Superior temporal gyrus (tissue), 1 donor: ENCODE measurements around the gene SCP2.
"Not testable (repeated sequence)": the region's sequence is repeated elsewhere in the genome, so short reads cannot be mapped to it uniquely, and the experiment has no call there.

Experiments used
- DNase-seq: peaks from one replicate; pipeline ENCODE4 v3.0.0-alpha.2; 2016; ENCODE audit errors: extremely low spot score

SCP2 gene

DNA sequence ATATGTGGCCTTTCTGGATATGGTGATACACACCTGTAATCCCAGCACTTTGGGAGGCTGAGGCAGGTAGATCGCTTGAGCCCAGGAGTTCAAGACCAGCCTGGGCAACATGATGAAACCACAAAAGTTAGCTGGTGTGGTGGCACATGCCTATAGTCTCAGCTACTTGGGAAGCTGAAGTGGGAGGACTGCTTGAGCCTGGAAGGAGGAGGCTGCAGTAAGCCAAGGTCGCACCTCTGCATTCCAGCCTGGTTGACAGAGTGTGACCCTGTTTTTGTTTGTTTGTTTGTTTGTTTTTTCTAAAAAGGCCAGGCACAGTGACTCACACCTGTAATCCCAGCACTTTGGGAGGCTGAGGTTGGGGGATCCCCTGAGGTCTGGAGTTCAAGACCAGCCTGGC is 42.2 kb downstream of the SCP2 start:
- not testable (repeated sequence) for DNase-seq

DNA sequence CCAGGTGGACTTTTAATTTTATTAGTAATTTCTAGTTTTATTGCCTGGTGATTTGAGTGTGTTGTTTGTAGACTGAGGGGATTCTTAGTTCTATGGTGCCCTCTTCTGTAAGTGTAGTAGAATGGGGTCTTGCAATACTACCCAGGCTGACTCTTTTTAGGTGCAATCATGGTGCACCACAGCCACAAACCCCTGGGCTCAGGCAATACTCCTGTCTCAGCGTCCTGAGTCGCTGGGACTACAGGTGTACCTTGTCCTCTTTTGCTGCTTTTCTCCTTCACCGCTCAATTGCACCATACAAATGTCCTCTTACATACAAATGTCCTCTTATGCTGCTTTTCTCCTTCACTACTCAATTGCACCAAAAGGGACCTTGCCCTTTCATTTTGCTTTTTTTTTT is 43.1 kb downstream of the SCP2 start:
- no peak for DNase-seq

DNA sequence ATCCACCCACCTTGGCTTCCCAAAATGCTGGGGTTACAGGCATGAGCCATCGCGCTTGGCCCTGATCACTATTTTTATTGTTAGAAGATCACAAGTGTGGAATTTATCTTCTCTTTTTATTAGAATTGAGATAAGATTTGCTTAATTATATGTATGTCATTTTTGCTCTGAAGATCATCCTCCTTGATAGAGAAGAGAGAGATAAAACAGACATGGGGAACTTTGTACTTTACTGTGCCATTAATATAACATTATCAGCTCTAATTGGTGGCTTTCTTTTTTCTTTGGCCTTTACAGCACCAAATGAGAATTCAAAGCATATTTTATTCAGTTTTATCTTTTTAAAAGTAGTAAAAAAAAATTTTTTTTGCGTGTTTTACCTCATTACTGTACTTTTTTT is 46.8 kb downstream of the SCP2 start:
- DNase-seq = no peak

DNA sequence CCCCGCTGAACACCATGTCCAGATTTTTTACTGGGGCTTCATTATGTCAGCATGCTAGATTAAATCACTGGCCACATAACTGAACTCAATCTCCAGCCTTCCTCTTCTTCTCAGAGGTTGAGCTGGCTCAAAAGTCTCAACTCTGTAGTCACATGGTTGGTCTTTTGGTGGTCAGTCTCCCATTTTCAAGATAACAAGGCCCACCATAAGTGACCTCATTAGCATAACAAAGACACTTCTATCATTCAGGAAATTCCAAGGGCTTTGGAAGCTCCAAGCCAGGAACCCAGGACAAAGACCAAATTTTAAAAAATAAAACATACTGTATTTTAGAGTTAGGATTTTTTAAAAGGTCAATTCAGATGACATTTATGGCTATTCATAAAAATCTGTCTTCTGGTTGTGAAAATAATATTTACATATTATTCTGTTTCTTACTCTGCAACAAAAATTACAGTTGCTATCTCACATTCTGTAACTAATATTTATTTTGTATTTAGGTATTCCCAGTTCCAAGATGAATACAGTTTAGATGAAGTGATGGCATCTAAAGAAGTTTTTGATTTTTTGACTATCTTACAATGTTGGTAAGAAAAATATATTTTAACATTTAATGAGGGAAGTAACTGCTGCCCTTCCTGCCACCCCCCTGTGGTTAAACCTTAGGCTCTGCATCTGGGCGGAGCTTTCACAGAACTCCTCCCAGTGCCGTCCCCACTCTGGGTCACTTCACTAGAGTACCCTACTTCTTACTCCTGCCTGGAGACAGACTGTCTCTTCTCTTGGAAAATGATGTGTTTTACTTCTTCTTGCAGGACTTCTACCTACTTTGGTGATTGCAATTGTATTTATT is 49.3 kb downstream of the SCP2 start:
- no peak for DNase-seq

DNA sequence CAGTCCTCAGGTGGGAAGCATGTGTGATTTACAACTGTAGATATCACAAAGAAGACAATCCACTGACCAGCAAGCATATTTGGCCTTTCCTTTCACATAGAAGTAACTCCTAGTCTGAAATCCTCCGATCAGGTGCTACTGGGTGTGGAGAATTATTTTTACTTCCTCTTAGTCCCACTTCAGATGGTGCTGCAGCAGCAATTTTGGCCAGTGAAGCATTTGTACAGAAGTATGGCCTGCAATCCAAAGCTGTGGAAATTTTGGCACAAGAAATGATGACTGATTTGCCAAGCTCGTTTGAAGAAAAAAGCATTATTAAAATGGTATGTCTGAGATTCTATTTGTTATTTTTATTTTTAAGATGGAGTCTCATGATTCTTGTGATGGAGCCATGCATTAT is 51.0 kb downstream of the SCP2 start:
- no peak for DNase-seq

DNA sequence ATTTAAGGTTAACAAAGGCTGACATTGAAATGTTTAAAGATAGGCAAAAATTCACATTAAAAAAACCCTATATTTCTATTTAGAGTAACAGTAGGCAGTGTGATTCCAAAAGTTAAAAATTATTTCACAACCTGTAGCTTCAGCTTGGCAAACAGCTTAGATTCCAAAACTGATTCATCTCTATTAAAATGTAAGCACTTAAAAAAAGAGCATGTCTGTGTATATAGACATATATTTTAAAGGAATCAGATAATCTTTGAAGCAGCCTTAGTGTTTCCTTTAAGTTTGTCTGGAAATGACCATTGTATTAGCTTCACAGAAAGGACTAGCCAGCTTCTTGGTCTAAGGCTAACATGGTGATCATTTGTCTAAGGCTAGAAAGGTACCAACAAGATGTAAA is 65.7 kb downstream of the SCP2 start:
- DNase-seq = not testable (repeated sequence)

DNA sequence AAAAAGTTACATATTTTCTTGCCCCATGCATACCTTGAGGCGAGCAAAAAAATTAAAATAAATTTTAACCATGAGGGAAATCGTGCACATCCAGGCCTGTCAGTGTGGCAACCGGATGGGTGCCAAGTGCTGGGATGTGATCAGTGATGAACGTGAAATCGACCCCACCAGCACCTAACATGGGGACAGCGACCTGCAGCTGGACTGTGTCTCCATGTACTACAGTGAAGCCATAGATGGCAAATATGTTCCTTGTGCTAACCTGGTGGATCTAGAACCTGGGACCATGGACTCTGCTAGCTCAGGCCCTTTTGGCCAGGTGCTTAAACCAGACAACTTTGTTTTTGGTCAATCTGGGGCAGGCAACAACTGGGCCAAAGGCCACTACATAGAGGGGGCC is 67.6 kb downstream of the SCP2 start:
- DNase-seq = no peak

DNA sequence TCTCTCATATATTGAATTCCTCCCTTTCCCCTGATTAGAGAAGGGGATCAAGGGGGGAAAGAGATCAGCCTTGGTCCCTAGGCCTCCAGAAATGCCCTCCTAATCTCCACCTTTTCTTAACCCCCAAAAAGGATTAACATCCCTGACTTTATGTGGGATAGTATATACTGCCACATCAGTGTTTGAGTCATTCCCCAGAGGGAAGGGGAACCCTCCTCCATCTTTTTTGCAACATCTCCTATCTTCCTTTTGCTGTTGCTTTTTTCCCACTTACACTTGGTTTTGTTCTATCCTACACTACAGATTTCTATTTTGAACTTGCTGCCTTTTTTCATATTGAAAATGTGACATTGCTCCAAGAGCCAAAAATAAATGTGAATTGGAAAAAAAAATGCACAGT is 69.6 kb downstream of the SCP2 start:
- DNase-seq = no peak

DNA sequence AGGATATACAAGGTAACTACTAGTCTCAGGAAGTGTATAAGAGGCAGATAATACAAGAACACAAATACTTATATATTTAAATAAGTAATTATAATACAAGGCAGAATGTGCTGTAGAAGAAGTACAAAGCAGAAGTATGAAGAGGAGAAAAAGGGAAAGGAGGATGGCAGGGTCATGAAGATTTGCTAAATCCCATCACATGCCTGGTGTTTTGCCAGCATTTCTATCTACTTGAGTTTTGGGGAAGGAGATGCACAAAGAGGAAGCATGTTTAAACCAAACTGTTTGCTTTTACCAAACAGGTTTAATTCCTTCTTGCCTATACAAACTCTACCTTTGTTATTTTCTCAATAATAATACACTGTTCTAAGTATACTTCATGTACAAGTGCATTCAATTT is 74.1 kb downstream of the SCP2 start:
- DNase-seq = no peak

DNA sequence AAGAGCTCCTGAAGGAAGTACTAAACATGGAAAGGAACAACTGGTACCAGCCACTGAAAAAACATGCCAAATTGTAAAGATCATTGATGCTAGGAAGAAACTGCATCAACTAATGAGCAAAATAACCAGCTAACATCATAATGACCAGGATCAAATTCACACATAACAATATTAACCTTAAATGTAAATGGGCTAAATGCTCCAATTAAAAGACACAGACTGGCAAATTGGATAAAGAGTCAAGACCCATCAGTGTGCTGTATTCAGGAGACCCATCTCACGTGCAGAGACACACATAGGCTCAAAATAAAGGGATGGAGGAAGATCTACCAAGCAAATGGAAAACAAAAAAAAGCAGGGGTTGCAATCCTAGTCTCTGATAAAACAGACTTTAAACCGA is 79.5 kb downstream of the SCP2 start:
- DNase-seq = not testable (repeated sequence)

DNA sequence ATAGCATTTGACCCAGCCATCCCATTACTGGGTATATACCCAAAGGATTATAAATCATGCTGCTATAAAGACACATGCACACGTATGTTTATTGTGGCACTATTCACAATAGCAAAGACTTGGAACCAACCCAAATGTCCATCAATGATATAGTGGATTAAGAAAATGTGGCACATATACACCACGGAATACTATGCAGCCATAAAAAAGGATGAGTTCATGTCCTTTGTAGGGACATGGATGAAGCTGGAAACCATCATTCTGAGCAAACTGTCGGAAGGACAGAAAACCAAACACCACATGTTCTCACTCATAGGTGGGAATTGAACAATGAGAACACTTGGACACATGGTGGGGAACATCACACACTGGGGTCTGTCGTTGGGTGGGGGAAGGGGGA is 83.2 kb downstream of the SCP2 start:
- DNase-seq = not testable (repeated sequence)

DNA sequence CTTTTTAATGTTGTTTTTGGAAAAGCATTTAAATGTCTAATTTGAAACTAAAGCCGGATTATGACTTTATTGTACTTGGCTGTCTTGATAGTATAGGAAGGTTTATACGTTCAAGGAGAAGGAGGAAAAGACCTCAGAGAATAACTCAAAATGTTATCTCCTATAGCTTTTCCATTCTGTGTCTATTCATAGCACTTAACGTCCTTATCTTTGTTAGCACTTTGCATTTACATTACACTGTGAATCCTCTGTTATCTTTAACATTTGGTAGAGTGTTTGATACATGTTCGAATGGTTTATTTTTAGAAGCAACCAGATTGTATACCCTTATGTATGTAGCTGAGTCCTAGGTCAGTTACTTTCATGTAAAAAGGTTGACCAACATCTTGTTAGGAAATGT is 84.1 kb downstream of the SCP2 start:
- no peak for DNase-seq

DNA sequence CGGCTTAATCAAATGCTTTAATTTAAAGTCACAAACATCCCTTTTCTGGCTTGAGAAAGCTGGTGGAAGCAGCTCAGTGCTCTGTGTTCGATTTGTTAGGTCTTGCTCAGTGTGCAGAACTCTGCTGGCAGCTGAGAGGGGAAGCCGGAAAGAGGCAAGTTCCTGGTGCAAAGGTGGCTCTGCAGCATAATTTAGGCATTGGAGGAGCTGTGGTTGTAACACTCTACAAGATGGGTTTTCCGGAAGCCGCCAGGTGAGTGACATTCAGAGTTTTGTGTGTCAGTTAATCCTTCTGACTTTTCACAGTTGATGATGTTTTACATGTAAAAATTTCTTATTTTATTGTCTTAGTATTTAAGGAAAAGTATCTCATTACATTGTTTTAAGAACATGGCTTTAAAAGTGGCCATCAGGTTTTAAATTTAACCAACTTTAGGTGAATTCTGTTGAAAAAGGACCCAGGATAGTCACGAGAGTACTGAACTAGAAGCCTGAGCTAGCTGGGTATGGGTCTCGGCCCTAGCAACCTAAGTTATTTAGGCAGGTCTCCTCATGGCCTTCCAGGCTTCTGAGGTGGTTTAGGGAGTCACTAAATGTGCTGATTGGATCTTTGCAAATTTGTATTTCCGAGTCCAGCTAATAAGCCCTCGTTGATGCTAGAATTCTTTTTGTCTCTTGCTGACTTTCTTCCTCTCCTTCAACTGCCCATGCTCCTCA is 87.9 kb downstream of the SCP2 start:
- peak; percentile 87 for DNase-seq

DNA sequence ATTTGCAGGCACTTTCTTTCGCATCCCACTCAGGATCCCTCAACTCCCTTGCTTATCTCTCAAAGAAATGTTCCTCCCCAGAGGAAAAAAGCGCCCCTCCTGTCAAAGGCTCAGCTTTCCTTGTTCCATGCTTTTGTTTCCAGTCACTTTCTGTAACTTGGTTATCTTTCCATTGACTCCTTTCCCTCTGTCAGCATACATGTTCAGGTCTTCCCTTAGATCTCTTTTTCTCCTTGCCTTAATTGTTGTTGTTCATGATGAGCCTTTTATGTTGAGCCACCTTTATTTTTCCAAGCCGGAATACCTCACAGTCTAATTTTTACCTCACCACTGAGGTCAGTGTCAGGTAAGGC is 88.4 kb downstream of the SCP2 start:
- DNase-seq = no peak

DNA sequence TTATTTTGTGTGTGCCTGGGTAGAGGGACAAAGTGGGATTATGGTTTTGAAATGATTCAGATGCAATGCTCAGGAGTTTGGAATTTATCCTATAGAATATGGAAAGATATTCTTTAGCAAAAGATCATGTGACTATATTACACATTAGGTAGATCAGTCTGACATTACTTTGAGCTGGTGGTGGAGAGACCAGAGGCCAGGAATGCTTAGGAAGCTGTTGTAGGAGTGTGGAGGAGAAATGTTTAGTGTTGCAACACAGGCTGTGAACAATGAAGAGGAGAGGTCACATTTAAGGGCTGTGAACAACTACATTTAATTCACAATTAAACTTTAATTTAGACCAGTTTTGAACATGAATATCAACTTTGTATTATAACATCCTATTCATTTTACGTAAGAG is 89.6 kb downstream of the SCP2 start:
- no peak for DNase-seq

DNA sequence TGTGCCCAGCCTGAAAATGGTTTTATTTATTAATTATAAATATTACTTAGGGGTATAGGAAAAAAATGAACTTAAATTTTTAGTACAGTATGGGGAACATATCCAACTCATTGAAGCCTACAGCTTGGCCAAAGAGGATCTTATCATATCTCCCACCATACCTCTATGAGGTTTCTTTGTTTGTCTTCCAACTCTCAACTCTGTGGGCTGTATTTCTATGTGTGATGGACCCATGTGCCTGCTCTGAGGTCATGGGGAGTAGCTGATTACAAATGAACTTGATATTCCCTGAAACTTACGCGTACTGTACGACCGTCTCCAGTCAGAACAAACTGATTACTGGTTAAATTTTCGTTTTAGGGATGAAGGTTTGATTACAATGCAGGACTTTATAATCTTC is 93.5 kb downstream of the SCP2 start:
- no peak for DNase-seq

DNA sequence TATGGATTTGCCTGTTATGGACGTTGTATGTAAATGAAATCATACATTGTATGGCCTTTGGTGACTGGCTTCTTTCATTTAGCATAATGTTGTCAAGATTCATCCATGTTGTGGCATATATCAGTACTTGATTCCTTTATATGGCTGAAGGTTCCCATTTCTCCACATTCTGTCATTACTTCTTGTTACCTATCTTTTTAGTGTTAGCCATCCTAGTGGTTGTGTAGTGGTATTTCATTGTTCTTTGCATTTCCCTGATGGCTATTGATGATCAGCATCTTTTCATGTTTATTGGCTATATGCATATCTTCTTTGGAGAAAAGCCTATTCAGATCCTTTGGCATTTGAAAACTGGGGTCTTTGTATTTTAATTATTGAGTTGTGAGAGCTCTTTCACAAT is 95.1 kb downstream of the SCP2 start:
- DNase-seq = no peak

DNA sequence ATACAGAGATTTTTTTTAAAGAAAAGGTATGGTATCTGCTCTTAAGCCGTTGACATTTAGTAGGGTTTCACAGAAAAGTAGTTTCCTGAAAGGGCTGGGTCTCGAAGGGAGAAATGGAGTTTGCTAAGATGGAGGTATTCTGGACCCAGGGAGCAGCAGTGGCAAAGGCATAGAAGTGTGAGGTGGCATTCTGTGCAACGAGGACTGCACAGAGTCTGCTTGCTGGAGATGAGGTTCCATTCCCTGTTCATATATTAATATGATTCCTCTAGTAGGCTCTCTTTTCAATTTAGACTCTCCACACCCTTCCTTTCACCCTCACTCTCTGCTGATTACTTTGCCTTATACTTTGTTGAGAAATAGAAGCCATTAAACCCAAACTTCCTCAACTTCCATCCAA is 96.5 kb downstream of the SCP2 start:
- no peak for DNase-seq

DNA sequence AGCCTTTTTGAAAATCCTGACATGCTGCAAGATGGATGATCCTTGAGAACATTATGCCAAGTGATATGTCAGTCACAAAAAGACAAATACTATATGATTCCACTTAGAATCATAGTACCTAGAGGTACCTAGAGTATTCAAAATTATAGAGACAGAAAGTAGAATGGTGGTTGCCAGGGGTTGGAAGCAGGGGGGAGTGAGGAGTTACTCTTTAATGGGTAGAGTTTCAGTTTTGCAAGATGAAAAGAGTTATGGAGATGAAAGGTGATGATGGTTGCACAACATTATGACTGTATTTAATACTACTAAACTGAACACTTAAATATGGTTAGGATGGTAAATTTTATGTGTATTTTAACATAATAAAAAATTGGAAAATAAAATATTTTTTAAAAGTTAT is 97.0 kb downstream of the SCP2 start:
- no peak for DNase-seq

DNA sequence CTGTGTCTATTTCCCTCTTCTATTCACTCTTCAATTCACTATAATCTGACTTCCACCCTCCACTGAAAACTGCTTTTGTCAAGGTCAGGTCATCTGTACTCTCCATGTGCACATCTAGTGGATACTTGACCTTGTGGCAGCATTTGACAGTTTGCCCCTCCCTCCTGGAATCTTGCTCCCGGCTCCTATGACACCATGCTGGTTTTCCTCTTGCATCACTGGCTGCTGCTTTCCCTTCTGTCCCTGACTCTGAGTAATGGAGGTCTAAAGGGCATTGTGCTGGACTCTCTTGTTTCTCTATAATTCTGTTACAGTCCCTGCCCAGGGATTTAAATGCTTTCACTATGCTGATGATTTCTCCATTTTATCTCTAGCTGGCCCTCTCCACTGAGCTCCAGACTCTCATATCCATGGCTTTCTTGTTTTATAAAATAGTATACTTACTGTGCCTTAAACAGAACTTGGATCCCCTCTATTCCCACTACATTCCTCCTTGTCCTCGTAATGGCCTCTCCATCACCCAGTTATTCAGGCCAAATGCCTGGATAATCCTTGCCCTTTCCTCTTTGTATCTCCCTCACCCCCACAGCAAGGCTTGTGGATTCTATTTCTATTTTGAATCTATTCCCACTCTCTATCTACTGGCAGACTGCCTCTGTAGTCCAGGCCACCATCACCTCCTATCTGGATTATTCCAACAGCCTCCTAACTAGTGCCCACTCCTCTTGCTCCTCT is 98.1 kb downstream of the SCP2 start:
- DNase-seq = no peak

DNA sequence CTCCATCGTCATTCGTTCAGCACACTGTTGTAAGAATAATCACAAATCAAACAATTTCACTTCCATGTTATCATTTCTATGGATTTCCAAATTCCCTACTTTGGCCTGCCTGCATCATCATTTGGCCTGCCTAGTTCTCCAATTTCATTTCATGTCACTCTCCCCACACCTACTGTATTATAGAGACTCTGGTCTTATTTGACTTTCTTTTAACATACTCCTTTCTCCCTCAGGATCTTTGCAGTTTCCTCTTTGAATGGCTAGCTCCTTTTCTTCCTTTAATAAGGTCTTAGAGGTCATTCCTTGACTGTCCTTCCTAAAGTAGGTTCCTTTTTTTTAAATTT is 98.7 kb downstream of the SCP2 start:
- no peak for DNase-seq

DNA sequence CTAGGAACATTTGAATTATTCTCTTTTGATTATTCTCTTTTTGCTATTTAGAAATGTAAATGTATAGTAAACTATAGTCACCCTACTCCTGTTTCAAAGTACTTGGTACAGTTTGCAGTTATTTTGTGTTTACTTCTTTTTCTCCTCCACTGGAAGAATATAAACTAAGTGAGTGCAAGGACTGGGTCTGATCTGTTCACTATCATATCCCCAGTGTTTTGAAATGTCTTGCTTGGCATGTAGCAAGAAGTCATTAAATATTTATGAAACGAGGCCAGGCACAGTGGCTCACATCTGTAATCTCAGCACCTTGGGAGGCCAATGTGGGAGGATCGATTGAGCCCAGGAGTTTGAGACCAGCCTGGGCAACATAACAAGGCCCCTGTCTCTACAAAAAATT is 99.2 kb downstream of the SCP2 start:
- DNase-seq = no peak

DNA sequence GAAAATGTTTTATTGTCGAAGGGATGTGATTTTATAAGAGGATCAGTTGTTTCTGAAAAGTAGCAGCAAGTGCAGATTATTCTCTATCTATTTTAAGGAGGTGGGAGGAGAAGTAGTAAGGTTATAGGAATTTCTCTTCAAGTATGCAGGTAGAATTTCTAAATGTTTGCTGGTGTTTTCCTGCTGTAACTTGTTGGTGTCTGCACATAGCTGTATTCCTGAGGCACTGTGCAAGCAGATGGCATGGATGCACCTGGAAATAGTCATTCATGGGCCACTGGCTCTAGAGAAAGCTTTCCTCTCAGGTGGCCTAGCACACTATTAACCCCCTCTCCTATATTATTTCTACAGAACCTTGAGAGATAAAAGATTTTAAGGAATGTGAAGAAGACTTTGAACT is 104.7 kb downstream of the SCP2 start:
- DNase-seq = no peak
